ENCODE results near the gene XPR1.

DNA sequence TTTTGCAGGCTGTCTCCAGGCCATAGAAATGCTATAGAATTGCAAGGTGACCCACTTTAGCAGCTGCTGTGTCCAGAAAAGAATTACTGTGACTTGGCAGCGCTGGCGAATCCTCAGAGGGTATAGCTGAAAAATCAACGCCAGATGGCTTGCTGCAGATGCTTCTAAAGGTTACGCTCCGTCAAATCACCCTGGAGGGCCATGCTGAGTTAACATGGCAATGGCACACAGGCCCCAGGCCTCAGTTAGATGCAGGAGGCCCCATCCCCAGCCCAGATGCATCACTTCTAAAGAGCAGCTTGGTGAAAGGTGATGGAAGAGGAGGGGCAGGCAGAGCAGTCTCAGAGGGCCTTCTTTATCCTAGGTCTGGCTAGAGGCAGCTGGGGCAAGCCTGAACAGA lies 298.9 kb downstream of the XPR1 start:
- TF ChIP-seq, protein P1, sequence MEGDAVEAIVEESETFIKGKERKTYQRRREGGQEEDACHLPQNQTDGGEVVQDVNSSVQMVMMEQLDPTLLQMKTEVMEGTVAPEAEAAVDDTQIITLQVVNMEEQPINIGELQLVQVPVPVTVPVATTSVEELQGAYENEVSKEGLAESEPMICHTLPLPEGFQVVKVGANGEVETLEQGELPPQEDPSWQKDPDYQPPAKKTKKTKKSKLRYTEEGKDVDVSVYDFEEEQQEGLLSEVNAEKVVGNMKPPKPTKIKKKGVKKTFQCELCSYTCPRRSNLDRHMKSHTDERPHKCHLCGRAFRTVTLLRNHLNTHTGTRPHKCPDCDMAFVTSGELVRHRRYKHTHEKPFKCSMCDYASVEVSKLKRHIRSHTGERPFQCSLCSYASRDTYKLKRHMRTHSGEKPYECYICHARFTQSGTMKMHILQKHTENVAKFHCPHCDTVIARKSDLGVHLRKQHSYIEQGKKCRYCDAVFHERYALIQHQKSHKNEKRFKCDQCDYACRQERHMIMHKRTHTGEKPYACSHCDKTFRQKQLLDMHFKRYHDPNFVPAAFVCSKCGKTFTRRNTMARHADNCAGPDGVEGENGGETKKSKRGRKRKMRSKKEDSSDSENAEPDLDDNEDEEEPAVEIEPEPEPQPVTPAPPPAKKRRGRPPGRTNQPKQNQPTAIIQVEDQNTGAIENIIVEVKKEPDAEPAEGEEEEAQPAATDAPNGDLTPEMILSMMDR (IDR thresholded peaks at IDR 0.05), result no peak
- TF ChIP-seq POLR2A (IDR thresholded peaks at IDR 0.05), result no peak
